Activated CD4-positive, CD25-positive, alpha-beta regulatory T cell treated with anti-CD3 and anti-CD28 coated beads, Interleukin-2, amount 50 U/mL, for 16 hours (primary cell): Measurements from ENCODE around the gene MEOX1.
"Not testable (repeated sequence)": the region's sequence is repeated elsewhere in the genome, so short reads cannot be mapped to it uniquely, and the experiment has no call there.

Experiments
- DNase-seq: peaks from one replicate; pipeline ENCODE4 v3.0.0-alpha.2; 2020; ENCODE audit warnings: low read depth, low spot score

The MEOX1 gene

GRCh38 chr17:43618276-43618675 is 43.4 kb downstream of the MEOX1 start:
- DNase-seq: no peak

GRCh38 chr17:43616852-43617251 is 44.9 kb downstream of the MEOX1 start:
- no peak for DNase-seq

DNA sequence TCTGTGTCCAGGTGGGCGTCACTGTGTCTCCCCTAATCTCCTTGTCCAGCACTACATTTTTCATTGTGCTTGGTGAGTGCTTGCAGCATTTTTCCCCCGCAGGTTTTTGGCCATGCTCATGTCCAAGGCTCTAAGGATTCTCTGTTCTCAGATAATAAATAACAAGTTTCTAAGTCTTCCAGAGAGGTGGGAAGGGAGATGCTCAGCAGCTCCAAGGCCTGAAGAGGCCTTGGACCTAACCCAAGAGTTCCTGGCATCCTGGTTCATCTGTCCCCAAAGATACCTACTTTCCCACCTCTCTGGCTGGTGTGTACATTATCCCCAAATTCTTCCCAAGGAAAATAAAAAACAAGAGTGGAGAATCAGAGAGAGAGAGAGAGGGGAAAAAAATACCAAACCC is 45.3 kb downstream of the MEOX1 start:
- DNase-seq: no peak

GRCh38 chr17:43616029-43616351 is 45.7 kb downstream of the MEOX1 start:
- no peak for DNase-seq

DNA sequence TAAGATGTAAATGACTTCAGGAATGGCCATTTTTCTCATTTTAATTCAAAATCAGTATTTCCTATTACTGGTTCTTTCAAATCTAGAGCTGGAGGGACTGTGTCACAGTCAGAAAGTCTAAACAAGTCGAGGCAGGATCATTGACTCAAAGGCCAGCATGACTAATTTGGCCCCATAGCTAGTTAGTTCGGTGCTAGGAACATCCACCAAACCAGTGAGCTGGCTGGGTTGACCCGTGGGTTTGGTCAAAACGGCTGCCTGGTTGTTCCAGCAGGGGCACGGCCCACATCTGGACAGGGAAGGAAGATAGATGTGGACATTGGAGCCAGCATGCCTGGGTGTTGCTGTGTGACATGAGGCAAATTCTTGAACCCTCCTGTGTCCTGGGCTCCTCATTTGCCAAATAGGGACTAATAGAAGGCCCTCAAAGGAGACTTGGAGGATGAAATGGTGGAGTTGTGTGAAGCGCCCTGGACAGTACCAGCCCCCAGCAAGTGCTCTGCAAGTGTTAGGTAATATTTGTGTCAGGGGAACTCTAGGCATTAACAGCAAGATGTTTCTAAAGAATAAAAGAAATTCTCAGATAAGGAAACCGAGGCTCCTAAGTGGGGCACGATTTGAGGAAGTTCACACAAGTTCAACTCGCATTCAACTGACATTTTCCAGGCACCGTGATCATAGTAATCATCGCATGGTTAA is 46.2 kb downstream of the MEOX1 start:
- no peak for DNase-seq

DNA sequence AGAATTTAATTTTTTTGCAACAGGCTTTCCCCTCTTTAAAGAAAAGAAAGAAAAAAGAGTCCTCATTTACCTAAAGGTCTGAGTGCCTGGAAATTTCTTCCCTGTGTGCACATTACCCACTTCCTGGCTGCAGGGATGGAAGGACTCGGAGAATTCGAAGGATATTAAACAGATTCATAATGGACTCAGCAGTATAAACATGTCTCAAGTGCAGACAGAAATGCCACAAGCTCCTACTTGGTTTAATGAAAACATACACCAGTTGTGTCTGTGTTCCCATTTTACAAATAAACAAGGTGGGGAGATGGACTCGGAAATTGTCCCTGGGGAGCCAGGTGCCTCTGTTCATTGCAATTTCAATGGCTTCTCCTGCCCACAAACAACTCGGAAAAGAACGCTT is 47.2 kb downstream of the MEOX1 start:
- no peak for DNase-seq

- no peak for DNase-seq
Observed at GRCh38 chr17:43613917-43614316, 47.8 kb downstream of the MEOX1 start.

DNA sequence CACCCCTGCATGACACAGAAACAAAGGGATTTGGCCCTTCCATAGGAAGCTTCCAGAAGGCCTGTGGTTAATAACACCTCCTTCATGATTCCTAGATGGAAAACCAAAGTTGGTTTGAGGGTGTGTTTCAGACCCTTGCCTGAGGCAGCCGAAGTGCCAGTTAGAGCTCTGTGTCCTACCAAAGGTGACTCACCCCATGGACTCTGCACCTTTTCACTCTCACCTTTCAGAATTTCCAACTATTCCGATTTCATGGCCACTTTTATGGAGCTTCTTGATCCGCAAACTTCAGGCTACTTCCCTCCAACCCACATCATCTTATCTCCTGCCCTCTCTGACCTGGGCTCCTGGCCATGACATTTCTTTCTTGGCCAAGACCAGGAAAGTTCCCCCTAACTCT is 49.2 kb downstream of the MEOX1 start:
- DNase-seq: no peak

GRCh38 chr17:43611230-43611969 is 50.3 kb downstream of the MEOX1 start:
- no peak for DNase-seq

DNA sequence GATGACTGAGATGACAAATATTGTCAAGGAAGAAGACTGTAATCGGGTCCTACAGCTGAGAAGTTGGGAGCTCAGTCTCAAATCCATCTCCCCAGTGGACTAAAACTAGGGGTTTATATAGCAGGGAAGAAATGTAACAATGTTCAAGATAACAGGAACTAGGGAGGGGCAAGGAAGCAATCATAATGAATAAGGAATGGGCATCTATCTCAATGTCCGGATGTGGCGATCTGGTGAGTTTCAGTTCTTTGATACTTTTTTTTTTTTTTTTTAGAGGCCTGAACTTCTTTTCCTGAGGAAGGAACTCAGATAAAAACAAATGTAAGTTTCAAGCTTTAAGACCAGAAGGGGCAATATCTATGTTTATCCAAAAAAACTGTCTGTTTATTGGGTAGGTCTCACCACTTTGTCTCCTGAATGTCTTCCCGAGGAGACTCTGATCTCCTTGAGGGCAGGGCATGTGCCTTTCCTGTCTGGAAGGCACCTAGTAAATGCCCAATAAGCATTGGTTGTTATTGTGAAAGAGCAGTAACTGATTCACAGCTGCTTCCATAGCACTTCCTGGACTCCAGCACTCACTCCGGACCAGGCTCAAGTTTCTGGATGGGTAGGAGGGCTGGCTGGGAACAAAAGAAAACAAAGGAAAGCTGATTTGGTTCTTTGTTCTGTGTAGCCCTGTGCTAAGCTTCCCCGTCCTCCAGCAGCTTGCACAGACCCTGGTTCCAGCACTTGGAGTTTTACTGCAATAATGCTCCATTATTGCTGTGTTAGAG is 51.9 kb downstream of the MEOX1 start:
- DNase-seq: no peak

- no peak for DNase-seq
Observed at GRCh38 chr17:43608313-43608712, 53.4 kb downstream of the MEOX1 start.

GRCh38 chr17:43604549-43604948 is 57.2 kb downstream of the MEOX1 start:
- no peak for DNase-seq

DNA sequence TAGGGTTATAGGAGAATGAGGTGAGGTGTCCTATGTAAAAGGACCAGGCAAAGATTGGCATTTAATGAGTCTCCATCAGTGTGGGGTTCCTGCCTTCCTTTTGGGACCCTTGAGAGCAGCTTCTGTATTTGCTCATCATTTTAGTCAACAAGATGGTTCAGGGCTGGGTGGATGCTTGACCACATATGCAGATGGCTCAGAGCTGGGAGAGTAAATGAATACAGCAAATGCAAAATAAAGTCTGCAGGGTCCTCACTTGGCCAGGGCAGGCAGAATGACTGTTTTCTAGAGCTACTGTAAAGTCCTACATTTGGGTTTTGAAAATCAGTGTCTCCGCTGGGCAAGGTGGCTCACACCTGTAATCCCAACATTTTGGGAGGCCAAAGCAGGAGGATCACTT is 58.4 kb downstream of the MEOX1 start:
- no peak for DNase-seq

DNA sequence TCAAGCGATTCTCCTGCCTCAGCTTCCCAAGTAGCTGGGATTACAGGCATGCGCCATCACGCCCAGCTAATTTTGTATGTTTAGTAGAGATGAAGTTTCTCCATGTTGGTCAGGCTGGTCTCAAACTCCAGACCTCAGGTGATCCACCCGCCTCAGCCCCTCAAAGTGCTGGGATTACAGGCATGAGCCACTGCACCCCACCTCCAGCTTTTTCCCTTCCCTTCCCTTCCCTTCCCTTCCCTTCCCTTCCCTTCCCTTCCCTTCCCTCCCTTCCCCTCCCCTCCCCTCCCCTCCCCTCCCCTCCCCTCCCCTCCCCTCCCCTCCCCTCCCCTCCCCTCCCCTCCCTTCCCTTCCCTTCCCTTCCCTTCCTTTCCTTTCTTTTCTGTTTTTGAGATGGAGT is 59.2 kb downstream of the MEOX1 start:
- not testable (repeated sequence) for DNase-seq

- DNase-seq: no peak
Observed at GRCh38 chr17:43601280-43602039, 60.3 kb downstream of the MEOX1 start.

DNA sequence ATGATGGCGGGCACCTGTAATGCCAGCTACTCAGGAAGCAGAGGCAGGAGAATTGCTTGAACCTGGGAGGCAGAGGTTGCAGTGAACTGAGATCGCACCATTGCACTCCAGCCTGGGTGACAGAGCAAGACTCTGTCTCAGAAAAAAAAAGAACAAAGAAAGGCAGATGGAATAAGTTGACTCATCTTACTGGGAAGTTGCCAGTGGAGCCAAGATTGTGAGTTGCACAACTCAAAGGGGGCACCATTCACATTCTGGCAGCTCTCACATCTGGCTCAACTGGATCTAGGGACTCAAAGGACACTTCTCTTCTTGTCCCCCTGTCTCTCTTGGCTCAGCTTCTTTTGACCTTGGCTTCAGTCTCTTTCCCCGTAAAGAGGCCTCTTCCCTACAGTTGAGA is 61.9 kb downstream of the MEOX1 start:
- no peak for DNase-seq

- no peak for DNase-seq
Observed at GRCh38 chr17:43599046-43599395, 62.7 kb downstream of the MEOX1 start.

- no peak for DNase-seq
Observed at GRCh38 chr17:43598357-43599045, 63.2 kb downstream of the MEOX1 start.

GRCh38 chr17:43597624-43598356 is 63.9 kb downstream of the MEOX1 start:
- no peak for DNase-seq

DNA sequence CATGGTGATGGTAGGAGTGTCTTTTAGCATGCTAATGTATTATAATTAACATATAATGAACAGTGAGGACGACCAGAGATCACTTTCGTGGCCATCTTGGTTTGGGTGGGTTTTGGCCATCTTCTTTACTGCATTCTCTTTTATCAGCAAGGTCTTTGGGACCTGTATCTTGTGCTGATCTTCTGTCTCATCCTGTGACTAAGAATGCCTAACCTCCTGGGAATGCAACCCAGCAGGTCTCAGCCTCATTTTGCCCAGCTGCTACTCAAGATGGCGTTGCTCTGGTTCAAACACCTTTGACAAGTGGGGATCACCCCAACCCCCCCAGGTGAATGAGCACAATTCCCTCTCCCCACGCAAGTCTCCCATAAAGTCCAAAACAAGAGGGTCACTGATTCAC is 66.3 kb downstream of the MEOX1 start:
- no peak for DNase-seq
